NOMO-1 (cell line): ENCODE measurements around the gene DIS3L.
"Not testable (repeated sequence)": the region's sequence is repeated elsewhere in the genome, so short reads cannot be mapped to it uniquely, and the experiment has no call there.

Experiments used
- DNase-seq, 2 experiments: peaks; one replicate each; lab custom pipeline; 2025; ENCODE audit not compliant: unreplicated experiment in 2 of 2; lab: John Stamatoyannopoulos, UW

The DIS3L gene

DNA sequence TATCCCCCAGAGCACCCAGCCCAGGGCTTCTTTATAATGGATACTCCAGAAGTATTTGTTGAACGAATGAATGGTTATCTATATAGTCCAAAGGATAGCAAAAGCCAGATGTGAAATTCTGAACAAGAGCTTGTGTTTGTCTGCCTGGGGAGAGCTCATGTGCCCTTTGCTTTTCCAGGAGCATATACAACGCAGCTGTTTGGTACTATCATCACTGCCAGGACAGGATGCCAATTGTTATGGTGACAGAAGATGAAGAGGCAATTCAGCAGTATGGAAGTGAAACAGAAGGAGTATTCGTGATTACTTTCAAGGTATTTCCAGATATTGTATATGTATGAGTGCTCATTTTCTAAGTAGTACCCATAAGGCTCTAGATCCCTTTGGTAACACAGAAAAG, 15.2 kb downstream of the DIS3L start:
- DNase-seq, result no peak

DNA sequence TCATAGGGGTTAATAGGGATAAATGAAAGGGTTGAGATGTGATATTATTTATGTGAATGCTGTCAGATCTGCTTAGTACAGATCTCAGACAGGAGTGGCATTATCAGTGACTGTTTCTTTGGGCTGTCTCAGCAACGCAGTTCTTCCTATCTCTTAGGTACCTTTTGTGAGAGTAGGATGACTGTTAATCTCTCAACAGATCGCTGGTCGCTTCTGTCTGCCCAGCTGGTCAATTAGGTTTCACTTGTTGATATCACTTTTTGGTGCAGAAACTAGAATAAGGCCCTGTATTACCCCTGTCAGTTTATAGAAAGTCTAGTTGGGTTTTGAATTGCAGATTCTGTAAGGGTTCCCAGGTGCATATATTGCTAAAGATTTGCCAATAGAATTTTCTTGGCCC, 16.5 kb downstream of the DIS3L start:
- DNase-seq, result no peak

DNA sequence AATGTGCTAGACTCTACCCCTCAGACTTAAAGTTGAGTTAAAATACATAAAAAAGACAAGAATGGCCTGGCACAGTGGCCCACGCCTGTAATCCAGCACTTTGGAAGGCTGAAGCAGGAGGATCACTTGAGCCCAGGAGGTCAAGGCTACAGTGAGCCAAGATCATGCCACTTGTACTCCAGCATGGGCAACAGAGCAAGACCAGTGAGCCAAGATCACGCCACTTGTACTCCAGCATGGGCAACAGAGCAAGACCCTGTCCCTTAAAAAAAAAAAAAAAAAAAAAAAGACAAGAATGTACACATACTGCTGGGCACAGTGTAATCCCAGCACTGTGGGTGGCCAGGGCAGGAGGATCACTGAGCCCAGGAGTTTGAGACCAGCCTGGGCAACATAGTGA, 17.4 kb downstream of the DIS3L start:
- no peak for DNase-seq

DNA sequence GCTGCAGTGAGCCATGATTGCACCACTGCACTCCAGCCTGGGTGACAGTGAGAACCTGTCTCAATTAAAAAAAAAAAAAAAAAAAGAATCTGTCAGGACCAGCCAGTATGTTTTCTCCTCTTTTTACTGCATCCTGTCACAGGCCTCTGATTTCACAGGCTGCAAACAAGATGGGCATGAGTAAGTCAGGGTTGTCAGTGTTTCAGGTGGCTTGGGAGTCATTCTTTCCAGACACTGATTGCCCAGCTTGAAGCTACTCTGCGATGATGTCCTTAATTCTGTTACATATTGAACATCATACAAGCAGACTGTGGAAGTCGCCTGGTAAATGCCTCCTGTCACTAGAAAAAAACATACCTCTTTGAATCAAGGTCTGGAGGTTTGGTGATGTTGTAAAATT, 18.8 kb downstream of the DIS3L start:
- no peak for DNase-seq

DNA sequence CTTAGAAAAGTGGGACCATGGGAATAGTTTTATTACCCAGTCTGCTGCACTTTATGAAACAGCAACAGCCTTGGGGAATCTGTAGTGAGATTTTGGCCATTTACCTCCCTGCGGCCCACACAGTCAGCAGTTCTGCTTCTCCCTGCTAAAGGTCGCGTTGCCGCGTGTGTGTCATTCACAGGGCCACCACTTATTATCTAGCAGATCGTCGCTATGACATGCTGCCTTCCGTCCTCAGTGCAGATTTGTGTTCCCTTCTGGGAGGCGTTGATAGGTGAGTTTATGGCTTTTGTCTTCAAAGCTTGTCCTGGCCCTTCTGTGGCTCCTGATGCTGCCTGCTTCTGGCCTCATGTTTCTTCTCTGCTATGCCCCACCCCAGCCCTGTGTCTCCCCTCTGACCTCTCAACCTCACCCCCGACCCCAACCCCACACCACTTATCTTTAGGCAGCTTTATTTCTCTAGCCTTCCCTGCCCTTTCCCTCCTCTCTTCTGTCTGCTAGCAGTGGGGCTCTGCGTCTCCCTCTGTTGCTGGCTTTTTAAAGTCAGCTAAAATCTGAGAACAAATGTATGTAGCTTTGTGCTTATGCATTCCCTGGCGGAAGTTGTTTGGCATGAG, 30.1 kb downstream of the DIS3L start:
- no peak for DNase-seq

DNA sequence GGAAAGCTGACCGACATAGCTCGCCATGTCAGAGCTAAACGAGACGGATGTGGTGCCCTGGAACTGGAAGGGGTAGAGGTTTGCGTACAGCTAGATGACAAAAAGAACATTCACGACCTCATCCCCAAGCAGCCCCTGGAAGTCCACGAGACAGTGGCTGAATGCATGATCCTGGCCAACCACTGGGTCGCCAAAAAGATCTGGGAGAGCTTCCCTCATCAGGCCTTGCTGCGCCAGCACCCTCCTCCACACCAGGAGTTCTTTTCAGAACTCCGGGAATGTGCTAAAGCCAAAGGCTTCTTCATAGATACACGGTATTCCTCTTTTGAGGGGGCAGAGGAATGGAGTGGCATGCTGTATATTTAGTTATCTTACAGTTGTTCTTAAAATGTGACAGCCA, 32.7 kb downstream of the DIS3L start:
- DNase-seq, result no peak

DNA sequence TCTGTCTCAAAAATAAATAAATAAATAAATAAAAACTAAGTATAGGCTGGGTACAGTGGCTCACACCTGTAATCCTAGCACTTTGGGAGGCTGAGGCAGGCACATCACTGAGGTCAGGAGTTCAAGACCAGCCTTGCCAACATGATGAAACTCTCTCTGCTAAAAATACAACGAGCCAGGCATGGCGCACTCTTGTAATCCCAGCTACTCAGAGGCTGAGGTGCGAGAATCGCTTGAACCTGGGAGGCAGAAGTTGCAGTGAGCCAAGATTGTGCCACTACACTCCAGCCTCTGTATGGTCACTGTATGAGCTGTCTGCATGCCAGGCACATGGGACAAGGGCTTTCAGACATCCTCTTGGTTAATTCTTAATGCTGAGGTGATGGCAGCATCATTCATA, 34.4 kb downstream of the DIS3L start:
- no peak for DNase-seq

DNA sequence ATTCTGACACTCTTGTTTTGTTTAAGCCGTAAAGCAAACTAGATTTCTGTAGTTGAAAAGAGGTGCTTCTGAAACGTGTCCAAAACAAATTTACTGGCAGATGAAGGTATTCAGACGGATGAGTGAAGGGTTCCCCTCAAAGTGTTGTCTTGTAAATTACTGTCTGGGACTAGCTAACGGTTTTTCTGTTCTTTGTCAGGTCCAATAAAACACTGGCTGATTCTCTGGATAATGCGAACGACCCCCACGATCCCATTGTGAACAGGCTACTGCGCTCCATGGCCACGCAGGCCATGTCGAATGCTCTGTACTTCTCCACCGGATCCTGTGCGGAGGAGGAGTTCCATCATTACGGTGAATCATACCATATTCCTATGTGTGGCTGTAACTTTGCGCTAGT, 35.4 kb downstream of the DIS3L start:
- DNase-seq, result no peak

DNA sequence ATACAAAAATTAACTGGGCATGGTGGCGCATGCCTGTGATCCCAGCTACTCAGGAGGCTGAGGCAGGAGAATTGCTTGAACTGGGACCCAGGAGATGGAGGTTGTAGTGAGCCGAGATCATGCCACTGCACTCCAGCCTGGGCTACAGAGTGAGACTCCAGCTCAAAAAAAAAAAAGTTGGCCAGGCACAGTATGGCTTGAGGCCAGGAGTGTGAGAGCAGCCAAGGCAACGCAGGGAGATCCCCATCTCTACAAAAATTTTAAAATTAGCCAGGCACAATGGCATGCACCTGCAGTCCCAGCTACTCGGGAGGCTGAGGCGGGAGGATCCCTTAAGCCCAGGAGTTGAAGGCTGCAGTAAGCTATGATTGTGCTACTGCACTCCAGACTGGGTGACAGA, 55.2 kb downstream of the DIS3L start:
- DNase-seq, result not testable (repeated sequence)

DNA sequence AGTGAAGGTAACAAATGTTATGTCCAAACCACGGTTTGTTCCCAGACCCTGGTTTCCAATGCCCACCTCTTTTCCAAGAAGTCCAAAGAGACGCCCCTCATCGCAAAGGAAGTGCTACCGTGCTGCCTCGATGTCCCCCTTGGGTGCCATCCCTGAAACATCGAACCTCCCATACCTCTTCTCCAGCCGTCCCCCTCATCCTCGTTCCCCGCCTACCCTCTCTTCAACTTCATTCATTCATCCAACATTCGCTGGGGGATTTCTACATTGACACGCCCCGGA, 62.6 kb downstream of the DIS3L start:
- no peak for DNase-seq

DNA sequence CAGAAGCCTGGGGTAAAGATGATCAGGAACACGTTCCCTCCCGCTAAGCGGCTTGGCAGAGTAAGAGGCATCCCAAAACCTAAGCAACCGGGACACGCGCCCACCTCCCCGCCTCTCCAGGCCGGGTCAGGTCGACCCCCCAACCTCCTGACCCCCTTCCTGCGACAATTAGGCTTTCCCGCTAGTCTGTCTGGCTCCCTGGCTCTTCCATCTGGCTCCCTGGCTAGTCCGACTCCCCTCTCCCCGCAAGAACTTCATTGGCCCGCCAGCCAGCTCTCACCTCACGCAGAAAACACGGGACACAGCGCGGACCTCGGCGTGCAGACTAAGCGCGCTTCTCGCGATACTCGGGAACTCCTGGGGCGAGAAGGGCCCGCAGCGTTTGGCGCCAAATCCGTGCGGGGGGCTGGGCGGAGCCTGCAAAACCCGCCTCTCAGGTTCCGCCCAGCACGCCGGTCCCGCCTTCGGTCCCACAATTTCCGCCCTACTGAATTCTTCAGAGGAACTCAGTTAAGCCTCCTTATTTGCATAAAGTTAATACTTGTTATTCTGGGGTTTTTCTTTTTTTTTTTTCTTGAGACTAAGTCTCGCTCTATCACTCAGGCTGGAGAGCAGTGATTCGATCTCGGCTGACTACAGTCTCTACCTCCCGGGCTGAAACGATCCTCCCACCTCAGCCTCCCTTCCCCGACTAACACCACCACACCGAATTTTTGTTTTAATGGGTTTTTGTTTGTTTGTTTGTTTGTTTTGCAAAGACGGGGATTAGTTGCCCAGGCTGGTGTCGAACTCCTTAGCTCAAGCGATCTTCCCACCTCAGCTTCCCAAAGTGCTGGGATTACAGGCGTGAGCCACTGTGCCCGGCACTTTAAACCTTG, 63.2 kb downstream of the DIS3L start, which contains the start of gene TIPIN:
TSS of gene TIPIN (minus strand) at position 327 of the 878 bp plus-strand sequence. CDS start 3,738 bp downstream, outside the sequence.
- DNase-seq, result peak; percentile 93 to 98

DNA sequence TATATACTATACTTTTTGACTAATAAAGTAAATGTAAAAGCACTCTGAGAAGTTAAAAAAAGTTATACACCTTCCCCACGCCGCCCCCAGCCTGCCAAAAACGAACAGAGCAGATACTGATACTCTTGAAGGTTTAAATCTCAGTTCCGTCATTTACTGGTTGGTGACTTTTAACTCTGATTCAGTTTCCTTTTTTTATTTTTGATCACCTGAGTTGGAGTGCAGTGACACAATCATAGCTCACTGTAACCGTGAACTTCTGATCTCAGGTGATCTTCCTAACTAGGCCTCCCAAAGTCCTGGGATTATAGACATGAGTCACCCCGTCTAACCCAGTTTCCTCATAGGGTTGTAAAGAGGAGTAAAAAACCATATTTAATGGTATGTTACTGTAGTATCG, 66.4 kb downstream of the DIS3L start:
- no peak for DNase-seq

DNA sequence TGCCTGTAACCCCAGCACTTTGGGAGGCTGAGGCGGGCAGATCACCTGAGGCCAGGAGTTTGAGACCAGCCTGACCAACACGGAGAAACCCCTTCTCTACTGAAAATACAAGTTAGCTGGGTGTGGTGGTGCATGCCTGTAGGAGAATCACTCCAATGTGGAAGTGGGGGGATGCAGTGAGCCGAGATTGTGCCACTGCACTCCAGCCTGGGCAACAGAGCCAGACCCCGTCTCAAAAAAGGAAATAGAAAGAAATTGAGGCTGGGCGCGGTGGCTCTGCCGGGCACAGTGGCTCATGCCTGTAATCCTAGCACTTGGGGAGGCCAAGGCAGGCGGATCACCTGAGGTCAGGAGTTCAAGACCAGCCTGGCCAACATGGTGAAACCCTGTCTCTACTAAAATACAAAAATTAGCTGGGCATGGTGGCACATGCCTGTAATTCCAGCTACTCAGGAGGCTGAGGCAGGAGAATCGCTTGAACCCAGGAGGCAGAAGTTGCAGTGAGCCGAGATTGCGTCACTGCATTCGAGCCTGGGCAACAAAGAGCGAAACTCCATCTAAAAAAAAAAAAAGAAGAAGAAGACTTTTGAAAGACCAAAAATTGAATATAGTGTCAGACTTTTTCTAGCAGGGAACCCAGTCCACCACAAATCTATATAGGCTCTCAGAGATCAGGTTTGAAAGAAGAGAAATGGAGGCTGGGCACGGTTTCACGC, 68.5 kb downstream of the DIS3L start:
- DNase-seq, result peak; percentile 13 to 20

DNA sequence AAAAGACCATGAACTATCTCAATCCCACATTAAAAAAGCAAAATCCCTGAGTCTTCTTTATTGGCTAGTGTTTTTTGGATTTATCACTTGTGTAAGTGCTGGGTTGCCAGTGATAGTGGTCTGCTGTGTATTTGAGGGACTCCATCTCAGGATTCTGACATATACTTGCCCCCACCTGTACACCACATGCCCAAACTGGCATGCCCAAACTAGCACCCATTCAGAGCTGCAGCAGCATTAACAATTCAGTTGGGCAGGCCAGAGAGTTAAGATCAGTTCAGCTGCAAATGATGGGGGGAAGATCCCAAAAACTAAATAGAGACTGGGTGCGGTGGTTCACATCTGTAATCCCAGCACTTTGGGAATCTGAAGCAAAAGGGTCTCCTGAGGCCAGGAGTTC, 69.4 kb downstream of the DIS3L start:
- DNase-seq, result no peak

DNA sequence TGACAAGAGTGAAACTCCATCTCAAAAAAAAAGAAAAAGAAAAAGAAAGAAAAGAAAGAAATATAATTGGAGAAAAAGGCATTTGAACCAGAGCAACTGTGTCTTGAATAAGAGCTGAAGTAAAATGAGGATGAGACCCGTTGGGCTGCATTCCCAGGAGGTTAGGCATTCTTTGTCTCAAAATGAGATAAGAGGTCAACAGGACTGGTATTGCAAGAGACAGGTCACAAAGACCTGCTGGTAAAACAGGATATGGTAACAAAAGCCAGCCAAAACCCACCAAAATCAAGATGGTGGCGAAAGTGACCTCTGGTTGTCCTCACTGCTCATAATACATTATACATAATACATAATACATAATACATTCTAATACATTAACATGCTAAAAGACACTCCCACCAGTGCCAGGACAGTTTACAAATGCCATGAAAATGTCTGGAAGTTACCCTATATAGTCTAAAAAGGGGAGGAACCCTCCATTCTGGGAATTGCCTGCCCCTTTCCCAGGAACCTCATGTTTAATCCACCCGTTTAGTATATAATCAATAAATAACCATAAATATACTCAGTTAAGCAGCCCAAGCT, 71.7 kb downstream of the DIS3L start:
- DNase-seq, result no peak

DNA sequence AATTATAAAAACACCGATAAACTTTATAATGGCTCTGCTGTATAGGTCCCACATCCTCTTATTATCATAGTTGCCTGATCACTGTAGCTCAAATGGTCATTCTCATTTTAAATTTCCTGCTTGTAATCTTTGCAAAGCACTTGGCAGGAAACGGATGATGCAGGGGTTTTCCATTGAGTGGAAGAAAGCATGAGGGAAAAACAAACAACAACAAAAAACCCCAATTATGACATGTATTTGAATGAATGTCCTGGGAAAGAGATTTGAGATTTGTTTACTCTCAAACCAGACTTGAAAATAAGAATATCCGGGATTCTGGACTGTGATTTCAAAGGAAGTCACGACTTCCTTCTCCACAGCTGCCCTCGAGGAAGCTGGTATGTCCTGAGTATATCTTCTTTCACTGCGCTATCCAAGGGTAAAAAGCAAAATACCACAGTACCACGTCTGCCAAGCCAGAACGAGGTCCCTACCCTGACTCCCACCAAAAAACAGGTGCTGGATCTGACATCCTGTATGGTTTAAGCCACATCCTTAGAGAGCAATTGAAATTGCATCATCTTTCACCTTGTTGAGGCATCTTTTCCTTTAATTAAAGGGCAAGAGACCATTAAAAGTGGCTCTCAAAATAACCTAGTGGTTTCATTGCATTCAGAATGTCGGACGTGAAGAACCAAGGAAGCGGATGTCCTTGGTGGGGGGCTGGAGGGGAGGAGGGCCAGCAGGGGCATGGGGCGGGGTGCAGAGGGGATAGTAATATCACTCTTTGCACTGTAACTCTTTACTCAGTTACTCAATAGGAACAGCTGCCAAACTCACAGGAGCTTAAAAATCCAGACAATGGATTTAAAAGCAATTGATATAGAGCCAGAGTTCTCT, 76.6 kb downstream of the DIS3L start:
- peak; percentile 43 to 74 for DNase-seq

DNA sequence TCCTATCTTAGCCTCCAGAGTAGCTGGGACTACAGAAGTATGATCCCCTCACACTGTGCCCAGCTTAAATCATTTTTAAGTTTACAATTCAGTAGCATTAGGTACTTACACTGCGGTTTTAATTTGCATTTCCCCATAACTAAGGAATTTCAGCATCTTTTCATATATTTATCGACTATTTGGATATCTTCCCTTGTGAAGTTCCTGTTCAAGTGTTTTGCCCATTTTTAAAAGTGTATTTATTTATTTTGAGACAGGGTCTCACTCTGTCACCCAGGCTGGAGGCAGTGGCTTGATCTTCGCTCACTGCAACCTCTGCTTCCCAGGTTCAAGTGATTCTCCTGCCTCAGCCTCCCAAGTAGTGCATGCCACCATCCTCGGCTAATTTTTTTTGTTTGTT, 80.8 kb downstream of the DIS3L start:
- no peak for DNase-seq

DNA sequence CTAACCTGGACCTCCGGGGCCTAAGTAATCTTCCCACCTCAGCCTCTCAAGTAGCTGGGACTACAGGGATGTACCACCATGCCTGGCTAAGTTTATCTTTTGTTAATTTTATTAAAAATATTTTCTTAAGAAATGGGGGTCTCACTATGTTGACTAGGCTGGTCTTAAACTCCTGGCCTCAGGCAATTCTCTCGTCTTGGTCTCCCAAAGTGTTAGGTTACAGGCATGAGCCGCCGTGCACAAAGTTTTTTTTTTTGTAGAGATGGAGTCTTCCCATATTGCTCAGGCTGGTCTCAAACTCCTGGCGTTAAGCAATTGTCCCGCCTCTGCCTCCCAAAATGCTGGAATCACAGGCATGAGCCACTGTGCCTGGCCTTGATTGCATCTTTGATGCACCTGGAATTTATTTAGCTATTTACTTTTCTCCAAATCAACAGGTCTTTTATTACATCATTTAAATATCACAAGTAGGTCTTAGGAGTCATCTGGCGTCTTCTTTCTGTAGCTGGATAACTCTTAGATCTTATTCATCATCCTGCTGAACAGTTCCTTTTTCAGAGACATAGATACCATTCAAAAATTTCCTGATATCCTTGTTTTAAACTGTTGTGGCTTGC, 85.6 kb downstream of the DIS3L start:
- DNase-seq, result no peak

DNA sequence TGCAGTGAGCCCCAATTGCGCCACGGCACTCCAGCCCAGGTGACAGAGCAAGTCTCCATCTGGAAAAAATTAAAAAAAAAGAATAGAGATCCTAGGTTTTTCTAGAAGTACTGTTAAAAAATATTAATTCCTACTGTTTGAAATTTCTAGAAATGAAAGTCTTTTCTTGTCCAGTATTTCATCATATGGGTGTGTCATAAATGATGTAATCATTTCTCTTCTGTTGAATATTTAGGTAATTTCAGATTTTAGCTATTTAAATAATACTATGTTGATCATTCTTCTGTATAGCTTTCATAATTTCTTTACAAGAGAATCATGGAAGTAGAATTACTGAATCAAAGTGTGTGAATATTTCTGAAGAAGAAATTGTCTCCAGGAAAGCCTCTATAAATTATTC, 88.0 kb downstream of the DIS3L start:
- peak in 1 of 2 experiments; percentile 38 for DNase-seq
